Peyer's patch (tissue), 4 donors: Measurements from ENCODE around the gene PDLIM7.

Source experiments
- CTCF ChIP-seq, 6 experiments: fragments of 450-650 bp in 4 of 6; fragments of 200-600 bp in 2 of 6; sonication (generic) in 1 of 6; IDR thresholded peaks; one replicate each; pipeline ENCODE4 v1.5.1; 2017 to 2019; ENCODE audit warnings: antibody characterized with exemption in 6 of 6, mild to moderate bottlenecking in 3 of 6, moderate library complexity in 1 of 6
- POLR2A ChIP-seq, 2 donors: fragments of 450-650 bp; IDR thresholded peaks; one replicate each; pipeline ENCODE4 v1.5.1; 2017; ENCODE audit warnings: antibody characterized with exemption in 2 of 2, mild to moderate bottlenecking in 2 of 2, moderate library complexity in 2 of 2

- TF ChIP-seq CTCF (IDR thresholded peaks at IDR 0.05) (no peak), POLR2A (IDR thresholded peaks at IDR 0.05) (no peak)
Measured at GRCh38 chr5:177508221-177508611, 10.8 kb upstream of the PDLIM7 start.
